GM19099 (cell line): ENCODE measurements around the gene CELF4.

Experiments used
- POLR2A ChIP-seq: IDR thresholded peaks from 3 replicates; pipeline ENCODE4 v1.6.1; 2011; ENCODE audit warnings: low read depth; ENCODE audit not compliant: insufficient read length; ENCODE audit errors: extremely low read depth

CELF4 gene

GRCh38 chr18:37458697-37459096 lies 106.9 kb downstream of the CELF4 start:
- no peak for TF ChIP-seq POLR2A

- TF ChIP-seq POLR2A, result no peak
Observed at GRCh38 chr18:37457753-37458152, 107.8 kb downstream of the CELF4 start.

GRCh38 chr18:37457341-37457740 lies 108.3 kb downstream of the CELF4 start:
- TF ChIP-seq POLR2A, result no peak

GRCh38 chr18:37456873-37457272 lies 108.7 kb downstream of the CELF4 start:
- TF ChIP-seq POLR2A, result no peak

- TF ChIP-seq POLR2A, result no peak
Observed at GRCh38 chr18:37456395-37456794, 109.2 kb downstream of the CELF4 start.

GRCh38 chr18:37453752-37454151 lies 111.8 kb downstream of the CELF4 start:
- no peak for TF ChIP-seq POLR2A

- no peak for TF ChIP-seq POLR2A
Observed at GRCh38 chr18:37452682-37453385, 112.8 kb downstream of the CELF4 start.

GRCh38 chr18:37452015-37452414 lies 113.6 kb downstream of the CELF4 start:
- no peak for TF ChIP-seq POLR2A

GRCh38 chr18:37451239-37451825 lies 114.3 kb downstream of the CELF4 start:
- TF ChIP-seq POLR2A, result no peak

- no peak for TF ChIP-seq POLR2A
Observed at GRCh38 chr18:37450434-37451132, 115.0 kb downstream of the CELF4 start.

GRCh38 chr18:37449618-37450017 lies 116.0 kb downstream of the CELF4 start:
- no peak for TF ChIP-seq POLR2A

- TF ChIP-seq POLR2A, result no peak
Observed at GRCh38 chr18:37448946-37449345, 116.7 kb downstream of the CELF4 start.

- no peak for TF ChIP-seq POLR2A
Observed at GRCh38 chr18:37447962-37448888, 117.4 kb downstream of the CELF4 start.

- no peak for TF ChIP-seq POLR2A
Observed at GRCh38 chr18:37445836-37446235, 119.8 kb downstream of the CELF4 start.

GRCh38 chr18:37445368-37445767 lies 120.2 kb downstream of the CELF4 start:
- TF ChIP-seq POLR2A, result no peak

- TF ChIP-seq POLR2A, result no peak
Observed at GRCh38 chr18:37443325-37444055, 122.1 kb downstream of the CELF4 start.
